SJSA1 (cell line): Measurements from ENCODE around the gene ACOT13. TPM values are rescaled to one million over a fixed set of nuclear protein-coding genes. Genes with fewer than 3 reads are reported as not detected.
"Not testable (repeated sequence)": the region's sequence is repeated elsewhere in the genome, so short reads cannot be mapped to it uniquely, and the experiment has no call there.

Source experiments
- DNase-seq, 2 experiments: peaks; one replicate each; pipeline ENCODE4 v3.0.0-alpha.2; 2015 to 2020; ENCODE audit warnings: low spot score in 2 of 2, low read depth in 1 of 2
- H3K27ac ChIP-seq: fragments of 250-450 bp; sonication (Bioruptor Pico); 2 replicates; pipeline ENCODE4 v1.5.1; 2020; ENCODE audit warnings: mild to moderate bottlenecking, moderate library complexity
- H3K27me3 ChIP-seq: fragments of 250-450 bp; sonication (Bioruptor Pico); replicated peaks from 2 replicates; pipeline ENCODE4 v1.5.1; 2020; ENCODE audit warnings: mild to moderate bottlenecking, moderate library complexity
- H3K36me3 ChIP-seq: fragments of 250-450 bp; sonication (Bioruptor Pico); 2 replicates; pipeline ENCODE4 v1.5.1; 2020; ENCODE audit warnings: mild to moderate bottlenecking
- H3K4me1 ChIP-seq: fragments of 250-450 bp; sonication (Bioruptor Pico); replicated peaks from 2 replicates; pipeline ENCODE4 v1.6.1; 2021; ENCODE audit warnings: mild to moderate bottlenecking
- H3K4me3 ChIP-seq: fragments of 250-450 bp; sonication (Bioruptor Pico); 2 replicates; pipeline ENCODE4 v1.5.1; 2020; ENCODE audit warnings: mild to moderate bottlenecking
- H3K9me3 ChIP-seq: fragments of 250-450 bp; sonication (Bioruptor Pico); replicated peaks from 2 replicates; pipeline ENCODE4 v1.5.1; 2020; ENCODE audit warnings: mild to moderate bottlenecking
- total RNA-seq: library from RNA; depleted of rRNA; stranded (reverse); fragments of >200 nt; shearing (Covaris generic); gene quantifications from 2 replicates; pipeline ENCODE4 v1.2.3, GENCODE V29; 2014

Gene ACOT13
- total RNA-seq, 1 experiment from 2014 or later = 10.6 TPM

DNA sequence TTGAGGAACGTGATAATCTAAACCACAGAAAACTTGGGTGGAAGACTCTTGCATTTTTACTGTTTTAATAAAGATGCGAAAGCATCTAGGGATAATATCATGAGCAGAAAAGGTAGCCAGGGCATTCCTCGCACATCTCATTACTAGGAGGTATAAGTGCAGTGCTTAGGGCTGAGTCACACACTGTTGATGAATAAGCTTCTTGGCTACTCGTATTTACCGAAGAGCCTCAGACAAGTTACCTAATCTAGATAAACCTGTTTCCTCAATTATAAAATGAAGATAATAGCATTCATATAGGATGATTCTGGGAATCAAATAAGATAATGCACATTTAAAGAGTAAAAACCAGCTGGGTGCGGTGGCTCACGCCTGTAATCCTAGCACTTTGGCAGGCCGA lies 20.1 kb upstream of the ACOT13 start:
- Histone ChIP-seq H3K27me3 (peaks cover 14% of the 10 kb centered on the region; the same call in 1 of the 2 replicates), H3K4me3 (no peak overlapping the region), H3K9me3 (no peaks in the 10 kb centered on the region), H3K27ac (no peak overlapping the region), H3K4me1 (peaks cover 15% of the 10 kb centered on the region), H3K36me3 (peaks cover 10% of the 10 kb centered on the region)
- DNase-seq = no peak

DNA sequence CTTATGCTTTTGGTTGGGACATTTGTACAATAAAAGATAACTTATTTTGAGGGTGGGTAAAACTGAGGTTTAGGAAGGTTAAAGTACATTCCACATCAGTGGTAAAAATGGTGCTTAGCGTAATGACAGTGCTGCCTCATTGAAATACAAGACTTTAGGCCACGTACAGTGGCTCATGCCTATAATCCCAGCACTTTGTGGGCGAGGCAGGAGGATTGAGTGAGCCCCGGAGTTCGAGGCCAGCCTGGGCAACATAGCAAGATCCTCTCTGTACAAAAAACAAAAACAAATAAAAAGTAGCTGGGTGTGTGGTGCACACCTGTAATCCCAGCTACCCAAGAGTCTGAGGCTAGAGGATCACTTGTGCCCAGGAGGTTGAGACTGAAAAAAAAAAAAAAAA lies 18.6 kb upstream of the ACOT13 start:
- Histone ChIP-seq H3K36me3 (peaks cover 25% of the 10 kb centered on the region), H3K27me3 (peaks cover 14% of the 10 kb centered on the region; the same call in 1 of the 2 replicates)
- DNase-seq = no peak

DNA sequence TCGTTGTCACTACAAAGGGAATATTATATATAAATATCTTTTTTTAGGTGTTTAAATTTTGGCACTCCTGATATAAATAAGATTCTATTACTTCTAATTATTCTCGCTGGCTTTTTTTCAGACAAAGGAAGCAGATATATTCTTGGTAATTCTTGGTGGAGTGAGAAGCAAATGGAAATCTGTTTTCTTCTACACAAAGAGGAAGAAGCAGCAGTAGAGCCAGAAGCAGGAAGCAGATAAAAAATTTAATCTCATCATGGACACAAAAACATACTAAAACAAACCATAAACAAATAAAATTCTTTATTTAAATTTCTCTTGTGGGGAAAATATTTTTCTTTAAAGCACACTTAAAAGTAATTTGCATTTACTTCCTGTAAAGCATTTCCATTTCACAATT lies 17.2 kb upstream of the ACOT13 start:
- Histone ChIP-seq H3K4me3 (no peak overlapping the region), H3K27me3 (peaks cover 8% of the 10 kb centered on the region; the same call in 1 of the 2 replicates), H3K4me1 (peaks cover 15% of the 10 kb centered on the region), H3K36me3 (peaks cover 37% of the 10 kb centered on the region), H3K27ac (no peak overlapping the region), H3K9me3 (no peaks in the 10 kb centered on the region)
- no peak for DNase-seq

More for the DNA sequence above, 18.6 kb upstream of the ACOT13 start:
- no peaks in the 10 kb centered on the region for H3K9me3 ChIP-seq
- H3K27ac ChIP-seq = no peak overlapping the region
- H3K4me1 ChIP-seq = peaks cover 15% of the 10 kb centered on the region
- H3K4me3 ChIP-seq = no peak overlapping the region

DNA sequence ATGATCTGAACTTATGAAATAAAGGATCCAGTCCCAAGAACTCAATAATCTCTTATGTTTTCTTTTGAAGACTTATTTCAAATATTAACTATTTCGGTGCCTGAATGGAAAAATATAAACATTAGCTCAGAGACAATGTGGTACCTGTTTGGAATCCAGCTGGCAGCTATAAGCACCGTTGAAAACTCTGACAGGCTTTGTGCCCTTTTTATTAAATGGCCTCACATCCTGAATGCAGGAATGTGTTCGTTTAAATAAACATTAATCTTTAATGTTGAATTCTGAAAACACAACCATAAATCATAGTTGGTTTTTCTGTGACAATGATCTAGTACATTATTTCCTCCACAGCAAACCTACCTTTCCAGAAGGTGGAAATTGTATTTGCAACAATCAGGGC lies 16.5 kb upstream of the ACOT13 start:
- Histone ChIP-seq H3K4me3 (no peak overlapping the region), H3K36me3 (peaks cover 38% of the 10 kb centered on the region), H3K9me3 (no peaks in the 10 kb centered on the region), H3K27me3 (peaks cover 2% of the 10 kb centered on the region; the same call in 1 of the 2 replicates), H3K4me1 (peaks cover 13% of the 10 kb centered on the region), H3K27ac (no peak overlapping the region)
- no peak for DNase-seq

DNA sequence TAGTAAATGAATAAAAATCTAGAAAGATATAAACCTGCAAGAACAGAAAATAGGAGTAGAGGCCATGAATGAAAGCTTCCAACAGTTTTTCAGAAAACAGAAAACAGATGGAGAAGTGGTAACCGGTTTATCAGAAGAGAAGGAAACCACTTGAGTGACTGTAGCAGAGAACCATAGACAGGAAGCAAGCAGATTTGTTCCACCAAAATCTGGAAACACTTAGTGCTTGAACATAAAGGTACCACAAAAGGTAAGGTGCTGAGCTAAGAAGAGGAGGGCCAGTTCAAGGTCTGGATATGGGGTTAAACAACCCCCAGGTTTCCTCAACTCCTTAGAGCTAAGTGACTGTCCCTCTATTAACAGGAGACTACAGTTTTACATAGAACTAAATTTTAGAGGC lies 11.7 kb upstream of the ACOT13 start:
- H3K4me1 ChIP-seq = no peaks in the 10 kb centered on the region
- H3K36me3 ChIP-seq = peaks cover 57% of the 10 kb centered on the region
- no peak overlapping the region for H3K27ac ChIP-seq
- no peak overlapping the region for H3K4me3 ChIP-seq
- H3K27me3 ChIP-seq = no peaks in the 10 kb centered on the region
- no peaks in the 10 kb centered on the region for H3K9me3 ChIP-seq
- no peak for DNase-seq

DNA sequence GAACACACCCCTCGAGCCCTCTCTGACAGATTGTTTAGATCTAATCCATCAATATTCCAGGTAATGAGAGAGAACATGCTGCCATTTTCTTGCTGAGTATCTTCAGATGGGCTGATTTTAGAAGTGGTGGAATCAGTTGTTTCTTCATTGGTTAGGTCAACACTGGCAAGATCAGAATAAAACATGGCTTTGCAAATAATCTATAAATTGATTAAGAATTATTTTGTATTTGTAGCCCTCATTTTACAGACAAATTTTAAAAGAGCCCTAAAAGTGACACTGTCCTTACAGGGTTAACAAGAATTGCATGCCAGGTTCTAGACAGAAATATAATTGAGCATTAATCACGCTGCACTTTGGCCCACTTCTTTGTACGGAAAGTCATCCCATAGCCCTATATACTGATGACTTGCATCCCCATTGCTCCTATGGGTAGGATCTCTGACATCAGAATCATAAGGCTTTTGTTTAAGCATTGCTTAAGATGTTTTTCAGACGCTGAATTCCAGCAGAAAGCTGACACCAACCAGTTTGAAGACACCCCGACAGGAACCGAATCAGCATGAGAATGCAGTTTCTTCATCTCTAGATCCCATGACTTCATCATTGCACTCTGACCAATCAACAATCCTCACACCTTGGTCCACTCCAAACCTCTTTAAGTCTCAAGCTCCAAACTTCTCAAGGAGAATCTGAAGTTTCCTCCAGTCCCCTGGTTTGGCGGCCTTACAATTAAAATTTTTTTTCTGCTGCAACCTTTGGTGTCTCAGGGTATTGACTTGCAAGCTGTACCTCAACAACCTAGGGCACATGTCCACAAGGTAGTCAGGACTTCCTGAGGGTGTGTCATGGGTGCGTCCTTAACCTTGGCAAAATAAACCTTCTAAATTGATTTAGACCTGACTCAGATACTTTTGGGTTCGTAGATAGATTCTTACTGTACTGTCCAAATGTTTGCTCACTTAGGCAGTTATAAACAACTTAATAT lies 8.0 kb upstream of the ACOT13 start:
- no peak overlapping the region for H3K4me3 ChIP-seq
- no peak overlapping the region for H3K27ac ChIP-seq
- no peak for DNase-seq

DNA sequence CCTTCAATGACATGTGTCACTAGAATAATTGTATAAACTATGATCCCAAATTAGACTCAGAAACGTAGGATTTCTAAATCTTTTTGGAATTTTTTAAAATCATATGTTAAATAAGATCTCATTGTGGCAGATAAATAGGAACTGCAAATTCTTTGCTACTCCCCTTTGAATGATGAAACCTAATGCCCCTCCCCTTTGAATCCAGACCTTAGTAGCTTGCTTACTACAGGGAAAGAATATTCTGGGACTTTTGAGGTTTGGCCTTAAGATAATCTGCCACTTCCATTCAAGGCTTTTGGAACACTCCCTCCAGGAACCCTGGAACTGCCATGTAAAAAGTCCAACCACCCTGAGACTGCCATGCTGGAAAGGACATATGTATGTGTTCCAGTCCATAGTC lies 7.3 kb upstream of the ACOT13 start:
- no peak for DNase-seq
- no peak overlapping the region for H3K4me3 ChIP-seq
- H3K27me3 ChIP-seq = no peaks in the 10 kb centered on the region
- peaks cover 44% of the 10 kb centered on the region for H3K36me3 ChIP-seq
- no peaks in the 10 kb centered on the region for H3K9me3 ChIP-seq
- no peaks in the 10 kb centered on the region for H3K4me1 ChIP-seq
- H3K27ac ChIP-seq = no peak overlapping the region

More for the DNA sequence above, 8.0 kb upstream of the ACOT13 start:
- no peaks in the 10 kb centered on the region for H3K9me3 ChIP-seq
- no peaks in the 10 kb centered on the region for H3K27me3 ChIP-seq
- no peaks in the 10 kb centered on the region for H3K4me1 ChIP-seq
- peaks cover 47% of the 10 kb centered on the region for H3K36me3 ChIP-seq

DNA sequence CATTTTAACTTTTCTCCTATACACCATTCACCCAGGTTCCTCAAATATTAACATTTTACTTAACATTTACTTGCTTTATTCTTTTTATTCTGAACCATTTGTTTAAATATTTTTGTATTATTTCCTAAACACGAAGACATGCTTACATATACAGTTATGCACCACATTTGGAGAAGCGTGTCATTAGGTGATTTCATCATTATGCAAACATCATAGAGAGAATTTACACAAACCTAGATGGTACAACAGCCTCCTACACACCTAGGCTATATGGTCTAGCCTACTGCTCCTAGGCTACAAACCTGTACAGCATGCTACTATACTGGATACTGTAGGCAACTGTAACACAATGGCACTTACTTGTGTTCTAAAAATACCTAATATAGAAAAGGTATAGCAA lies 6.8 kb upstream of the ACOT13 start:
- H3K4me3 ChIP-seq = no peak overlapping the region
- no peaks in the 10 kb centered on the region for H3K9me3 ChIP-seq
- DNase-seq = no peak
- H3K4me1 ChIP-seq = no peaks in the 10 kb centered on the region; the same call in 1 of the 2 replicates
- no peak overlapping the region for H3K27ac ChIP-seq
- peaks cover 47% of the 10 kb centered on the region for H3K36me3 ChIP-seq
- H3K27me3 ChIP-seq = no peaks in the 10 kb centered on the region

DNA sequence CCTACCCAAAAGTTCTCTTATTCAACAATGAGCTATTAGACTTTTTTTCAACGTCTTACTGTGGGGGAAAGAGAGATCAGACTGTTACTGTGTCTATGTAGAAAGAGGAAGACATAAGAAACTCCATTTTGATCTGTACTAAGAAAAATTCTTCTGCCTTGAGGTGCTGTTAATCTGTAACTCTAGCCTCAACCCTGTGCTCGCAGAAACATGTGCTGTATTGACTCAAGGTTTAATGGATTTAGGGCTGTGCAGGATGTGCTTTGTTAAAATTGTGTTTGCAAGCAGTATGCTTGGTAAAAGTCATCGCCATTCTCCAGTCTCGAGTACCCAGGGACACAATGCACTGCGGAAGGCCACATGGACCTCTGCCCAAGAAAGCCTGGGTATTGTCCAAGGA lies 5.1 kb upstream of the ACOT13 start:
- not testable (repeated sequence) for H3K9me3 ChIP-seq, H3K27me3 ChIP-seq, H3K27ac ChIP-seq, DNase-seq, H3K4me1 ChIP-seq, H3K4me3 ChIP-seq
- H3K36me3 ChIP-seq = peaks cover 54% of the 10 kb centered on the region

DNA sequence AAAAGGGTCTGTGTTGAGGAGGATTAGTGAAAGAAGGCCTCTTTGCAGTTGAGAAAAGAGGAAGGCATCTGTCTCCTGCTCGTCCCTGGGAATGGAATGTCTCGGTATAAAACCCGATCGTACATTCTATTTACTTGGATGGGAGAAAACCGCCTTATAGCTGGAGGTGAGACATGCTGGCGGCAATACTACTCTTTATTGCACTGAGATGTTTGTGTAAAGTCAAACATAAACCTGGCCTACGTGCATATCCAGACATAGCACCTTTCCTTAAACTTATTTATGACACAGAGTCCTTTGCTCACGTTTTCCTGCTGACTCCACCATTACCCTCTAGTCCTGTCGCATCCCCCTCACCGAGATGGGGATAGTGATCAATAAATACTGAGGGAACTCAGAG lies 4.6 kb upstream of the ACOT13 start:
- no peaks in the 10 kb centered on the region for H3K27me3 ChIP-seq
- no peaks in the 10 kb centered on the region for H3K9me3 ChIP-seq
- H3K4me3 ChIP-seq = no peak overlapping the region
- peaks cover 8% of the 10 kb centered on the region for H3K4me1 ChIP-seq
- DNase-seq = no peak
- H3K36me3 ChIP-seq = peaks cover 54% of the 10 kb centered on the region
- H3K27ac ChIP-seq = no peak overlapping the region

DNA sequence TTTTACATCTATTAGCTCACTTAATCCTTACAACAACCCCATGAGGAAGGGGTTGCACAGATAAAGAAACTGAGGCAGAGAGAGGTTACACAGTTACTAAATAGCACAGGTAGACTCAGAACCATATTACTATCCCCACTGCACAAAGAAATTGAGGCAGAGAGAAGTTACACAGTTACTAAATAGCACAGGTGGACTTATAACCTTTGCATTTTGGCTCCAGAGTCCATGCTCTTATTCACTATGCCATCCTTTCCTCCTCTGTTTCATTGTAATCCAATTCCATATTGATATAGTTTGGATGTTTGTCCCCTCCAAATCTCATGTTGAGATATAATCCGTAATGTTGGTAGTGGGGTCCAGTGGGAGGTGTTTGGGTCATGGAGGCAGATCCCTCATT lies 3.7 kb upstream of the ACOT13 start:
- Histone ChIP-seq H3K9me3 (no peaks in the 10 kb centered on the region), H3K36me3 (peaks cover 47% of the 10 kb centered on the region), H3K4me3 (no peak overlapping the region), H3K27me3 (no peaks in the 10 kb centered on the region), H3K27ac (no peak overlapping the region), H3K4me1 (peaks cover 13% of the 10 kb centered on the region)
- DNase-seq = no peak

DNA sequence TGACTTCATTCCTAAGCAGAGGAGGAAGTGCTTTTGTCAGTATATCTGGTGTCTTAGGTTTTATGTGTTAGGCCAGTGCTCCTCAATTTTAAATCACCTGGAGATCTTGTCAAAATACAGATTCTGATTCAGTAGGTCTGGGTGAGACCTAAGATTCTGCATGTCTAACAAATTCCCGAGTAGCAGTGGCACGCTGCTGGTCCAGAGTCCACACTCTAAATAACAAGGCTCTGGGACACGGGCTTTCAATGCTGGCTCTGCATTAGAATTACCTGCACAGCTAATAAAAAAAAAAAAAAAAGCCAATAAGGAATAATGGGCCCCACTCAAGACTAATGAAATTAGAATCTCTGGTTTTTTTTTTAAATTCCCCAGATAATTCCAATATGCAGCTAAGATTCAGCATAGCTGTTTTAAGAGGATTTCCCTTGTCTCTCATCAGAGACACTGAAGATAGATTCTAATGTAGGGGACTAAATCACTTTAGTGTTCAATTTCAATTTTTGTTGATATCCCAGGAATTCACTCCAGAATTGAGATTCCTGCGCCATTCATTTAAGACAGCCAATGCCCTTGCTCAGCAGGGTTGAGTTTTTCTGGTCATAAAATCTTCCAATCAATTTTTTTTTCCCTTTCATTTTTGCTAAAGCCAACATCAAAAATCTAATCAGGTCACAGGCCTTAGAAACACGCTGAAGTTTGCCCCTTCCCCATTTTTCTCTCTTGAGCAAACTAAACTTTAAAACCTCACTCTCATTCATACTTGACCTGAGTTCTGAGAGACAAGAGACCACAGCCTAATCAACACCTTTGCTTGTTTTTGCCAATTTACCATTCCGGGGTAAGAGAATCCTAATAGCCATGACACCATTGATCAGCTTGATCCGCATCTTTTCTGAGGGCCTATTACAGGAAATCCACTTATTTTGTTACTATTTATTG lies 2.6 kb upstream of the ACOT13 start:
- Histone ChIP-seq H3K27ac (no peak overlapping the region), H3K4me3 (no peak overlapping the region), H3K27me3 (no peaks in the 10 kb centered on the region), H3K9me3 (no peaks in the 10 kb centered on the region), H3K36me3 (peaks cover 41% of the 10 kb centered on the region), H3K4me1 (peaks cover 13% of the 10 kb centered on the region)
- no peak for DNase-seq

DNA sequence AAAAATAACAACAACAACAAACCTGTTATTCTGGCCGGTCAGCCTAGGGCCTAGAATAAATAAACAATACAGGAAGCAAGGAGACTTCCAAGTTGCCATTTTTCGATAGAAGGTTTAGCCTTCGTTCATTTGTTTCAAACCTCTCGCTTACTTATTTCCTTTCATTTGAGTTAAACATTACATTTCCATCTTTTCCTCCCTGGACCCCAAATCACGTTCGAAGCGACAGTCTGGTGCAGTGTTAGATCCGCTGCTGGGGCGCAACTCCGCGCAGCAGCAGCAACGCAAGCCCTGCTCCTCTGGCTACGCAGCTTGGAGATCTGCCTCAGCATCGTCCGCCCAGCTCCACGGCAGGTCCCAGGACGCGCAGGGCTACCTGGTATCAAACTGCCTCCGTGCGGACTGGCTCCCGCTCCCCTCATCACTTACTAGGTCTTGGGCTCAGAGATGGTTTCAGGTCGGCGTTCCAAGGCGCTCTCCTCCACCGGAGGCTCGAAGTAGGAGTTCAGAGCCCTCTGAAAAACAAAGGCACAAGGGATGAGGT lies 708 bp upstream of the ACOT13 start:
- H3K27me3 ChIP-seq = no peaks in the 10 kb centered on the region
- peaks cover 32% of the 10 kb centered on the region for H3K36me3 ChIP-seq
- 0 out of 2 replicates have a peak overlapping the region, but pooled peaks have one; percentile 0 for H3K27ac ChIP-seq
- H3K4me3 ChIP-seq = peak overlapping the region; percentile 69
- H3K4me1 ChIP-seq = peaks cover 13% of the 10 kb centered on the region
- H3K9me3 ChIP-seq = no peaks in the 10 kb centered on the region
- no peak for DNase-seq
